MM.1S (cell line): Measurements from ENCODE around the gene GALR2.

Experiments used
- EZH2 ChIP-seq: fragments of 300-600 bp; sonication (generic); optimal IDR thresholded peaks from 2 replicates; pipeline ENCODE3; 2017; ENCODE audit warnings: low read depth, mild to moderate bottlenecking, antibody characterized with exemption, low read length, mixed read lengths
- EZH2phosphoT487 ChIP-seq: fragments of 300-600 bp; sonication (generic); IDR thresholded peaks from 2 replicates; pipeline ENCODE4 v1.6.1; 2018; ENCODE audit warnings: antibody characterized with exemption, low read length
- TF ChIP-seq, protein P1 (sequence below): fragments of 300-600 bp; sonication (generic); IDR thresholded peaks from 2 replicates; pipeline ENCODE4 v1.5.1; 2016; ENCODE audit warnings: antibody characterized with exemption, low read length, mixed read lengths

DNA sequence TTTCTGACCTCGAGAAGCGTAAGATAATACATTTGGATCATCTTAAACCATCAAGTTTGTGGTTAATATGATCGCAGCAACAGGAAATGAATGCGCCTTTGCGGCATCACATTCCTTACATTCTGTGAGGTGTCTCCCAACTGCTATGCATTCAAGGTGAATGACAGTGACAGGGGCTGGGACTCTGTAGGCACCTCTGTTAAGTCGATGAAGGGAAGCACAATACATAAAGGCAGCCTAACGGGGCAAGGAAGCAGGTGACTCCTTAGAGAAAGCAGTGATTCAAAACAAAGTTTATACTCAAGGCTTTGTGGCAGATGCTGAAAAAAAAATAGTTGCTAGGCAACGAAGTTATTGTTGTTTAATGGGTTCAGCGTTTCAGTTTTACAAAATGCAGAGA is 25.9 kb upstream of the GALR2 start:
- TF ChIP-seq, protein P1, sequence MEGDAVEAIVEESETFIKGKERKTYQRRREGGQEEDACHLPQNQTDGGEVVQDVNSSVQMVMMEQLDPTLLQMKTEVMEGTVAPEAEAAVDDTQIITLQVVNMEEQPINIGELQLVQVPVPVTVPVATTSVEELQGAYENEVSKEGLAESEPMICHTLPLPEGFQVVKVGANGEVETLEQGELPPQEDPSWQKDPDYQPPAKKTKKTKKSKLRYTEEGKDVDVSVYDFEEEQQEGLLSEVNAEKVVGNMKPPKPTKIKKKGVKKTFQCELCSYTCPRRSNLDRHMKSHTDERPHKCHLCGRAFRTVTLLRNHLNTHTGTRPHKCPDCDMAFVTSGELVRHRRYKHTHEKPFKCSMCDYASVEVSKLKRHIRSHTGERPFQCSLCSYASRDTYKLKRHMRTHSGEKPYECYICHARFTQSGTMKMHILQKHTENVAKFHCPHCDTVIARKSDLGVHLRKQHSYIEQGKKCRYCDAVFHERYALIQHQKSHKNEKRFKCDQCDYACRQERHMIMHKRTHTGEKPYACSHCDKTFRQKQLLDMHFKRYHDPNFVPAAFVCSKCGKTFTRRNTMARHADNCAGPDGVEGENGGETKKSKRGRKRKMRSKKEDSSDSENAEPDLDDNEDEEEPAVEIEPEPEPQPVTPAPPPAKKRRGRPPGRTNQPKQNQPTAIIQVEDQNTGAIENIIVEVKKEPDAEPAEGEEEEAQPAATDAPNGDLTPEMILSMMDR: no peak
- TF ChIP-seq EZH2phosphoT487: no peak
- no peak for TF ChIP-seq EZH2
